Trophoblast cell (in vitro differentiated cells and primary cell): Measurements from ENCODE around the gene PPID.
"Not testable (repeated sequence)": the region's sequence is repeated elsewhere in the genome, so short reads cannot be mapped to it uniquely, and the experiment has no call there.

Source experiments
- DNase-seq, 2 donors: peaks; one replicate each; pipeline ENCODE4 v3.0.0-alpha.2; 2016
- H2AFZ ChIP-seq: 2 replicates; pipeline ENCODE4 v1.6.1; 2013; ENCODE audit warnings: low read length, moderate library complexity, mild to moderate bottlenecking; ENCODE audit not compliant: insufficient read depth, poor library complexity
- H2AK5ac ChIP-seq: 2 replicates; pipeline ENCODE4 v1.6.1; 2013; ENCODE audit warnings: mild to moderate bottlenecking, low read length
- H2BK120ac ChIP-seq: 2 replicates; pipeline ENCODE4 v1.6.1; 2013; ENCODE audit warnings: low read length, mild to moderate bottlenecking, moderate library complexity; ENCODE audit not compliant: insufficient read depth, poor library complexity
- H2BK12ac ChIP-seq: 2 replicates; pipeline ENCODE4 v1.6.1; 2013; ENCODE audit warnings: mild to moderate bottlenecking, low read length, moderate library complexity
- H2BK5ac ChIP-seq: 2 replicates; pipeline ENCODE4 v1.6.1; 2013; ENCODE audit warnings: low read length, low read depth, moderate library complexity, mild to moderate bottlenecking; ENCODE audit not compliant: poor library complexity
- H3K14ac ChIP-seq: 2 replicates; pipeline ENCODE4 v1.6.1; 2013; ENCODE audit warnings: mild to moderate bottlenecking, low read length
- H3K18ac ChIP-seq: 2 replicates; pipeline ENCODE4 v1.6.1; 2013; ENCODE audit warnings: mild to moderate bottlenecking, low read length
- H3K23ac ChIP-seq: 2 replicates; pipeline ENCODE4 v1.6.1; 2013; ENCODE audit warnings: low read length
- H3K27ac ChIP-seq: 2 replicates; pipeline ENCODE4 v1.5.1; 2013; ENCODE audit warnings: low read depth, mild to moderate bottlenecking, inconsistent platforms, low read length, moderate library complexity
- H3K27me3 ChIP-seq: 2 replicates; pipeline ENCODE4 v1.6.1; 2013; ENCODE audit warnings: inconsistent platforms, mild to moderate bottlenecking, low read length, moderate library complexity; ENCODE audit not compliant: insufficient read depth
- H3K36me3 ChIP-seq, 2 experiments: 1 replicate in 1 of 2; 2 replicates in 1 of 2; pipeline ENCODE4 v1.6.1; 2013; ENCODE audit warnings: low read length in 2 of 2, mild to moderate bottlenecking in 2 of 2, moderate library complexity in 1 of 2; ENCODE audit not compliant: insufficient read depth in 2 of 2, control insufficient read depth in 1 of 2
- H3K4ac ChIP-seq: 2 replicates; pipeline ENCODE4 v1.6.1; 2013; ENCODE audit warnings: low read depth, mild to moderate bottlenecking, low read length, moderate library complexity
- H3K4me1 ChIP-seq, 2 experiments: 1 replicate in 1 of 2; 2 replicates in 1 of 2; pipeline ENCODE4 v1.6.1; 2013; ENCODE audit warnings: low read length in 2 of 2, mild to moderate bottlenecking in 2 of 2, moderate library complexity in 1 of 2; ENCODE audit not compliant: insufficient read depth in 2 of 2, control insufficient read depth in 1 of 2
- H3K4me2 ChIP-seq: 2 replicates; pipeline ENCODE4 v1.6.1; 2013; ENCODE audit warnings: inconsistent platforms, mild to moderate bottlenecking, low read length, moderate library complexity
- H3K4me3 ChIP-seq: 2 replicates; pipeline ENCODE4 v1.5.1; 2013; ENCODE audit warnings: mild to moderate bottlenecking, low read depth, low read length, inconsistent platforms
- H3K79me1 ChIP-seq: one replicate; pipeline ENCODE4 v1.6.1; 2013; ENCODE audit warnings: low read length
- H3K79me2 ChIP-seq: 2 replicates; pipeline ENCODE4 v1.6.1; 2013; ENCODE audit warnings: low read length, mild to moderate bottlenecking; ENCODE audit not compliant: control insufficient read depth, insufficient read depth, poor library complexity
- H3K9ac ChIP-seq: 2 replicates; pipeline ENCODE4 v1.6.1; 2013; ENCODE audit warnings: mild to moderate bottlenecking, low read length
- H3K9me3 ChIP-seq: 2 replicates; pipeline ENCODE4 v1.6.1; 2013; ENCODE audit warnings: low read depth, mild to moderate bottlenecking, control low read depth, inconsistent platforms, low read length; ENCODE audit not compliant: insufficient read depth
- H4K12ac ChIP-seq: 2 replicates; pipeline ENCODE4 v1.6.1; 2013; ENCODE audit warnings: low read depth, mild to moderate bottlenecking, low read length, moderate library complexity
- H4K8ac ChIP-seq: 2 replicates; pipeline ENCODE4 v1.6.1; 2013; ENCODE audit warnings: low read depth, mild to moderate bottlenecking, low read length, moderate library complexity
- H4K91ac ChIP-seq: one replicate; pipeline ENCODE4 v1.6.1; 2013; ENCODE audit warnings: low read depth, mild to moderate bottlenecking, low read length, moderate library complexity
- WGBS: extraction: QIAGEN DNeasy Blood & Tissue Kit; methylation state at CpG from one replicate; pipeline ENCODE4 v1.1.7; 2013; ENCODE audit warnings: missing lambda C conversion rate; ENCODE audit not compliant: insufficient read length, insufficient coverage; ENCODE audit errors: extremely low coverage; 5-methylcytosine and 5-hydroxymethylcytosine counted together

PPID gene

DNA sequence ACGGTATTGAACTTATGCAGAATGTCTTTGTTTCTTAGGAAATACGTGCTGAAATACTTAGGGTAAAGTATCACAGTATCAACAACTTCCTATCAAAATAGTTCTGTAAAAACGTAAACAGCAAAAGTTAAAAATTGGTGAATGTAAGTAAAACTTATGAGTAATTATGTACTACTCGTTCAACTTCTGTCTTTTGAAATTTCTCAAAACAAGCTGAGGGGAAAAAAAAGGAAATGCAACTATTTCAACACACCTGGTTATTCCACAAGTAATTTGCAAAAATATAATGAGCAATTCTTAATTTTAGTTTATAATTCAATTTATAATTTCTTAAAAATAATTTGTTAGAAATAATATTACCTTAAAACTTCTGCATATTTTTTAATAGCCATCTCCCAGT lies 8.3 kb downstream of the PPID start:
- no peak overlapping the region for H3K4me3 ChIP-seq
- H3K23ac ChIP-seq = no peak overlapping the region
- no peaks in the 10 kb centered on the region for H3K27me3 ChIP-seq
- no peak overlapping the region for H3K9ac ChIP-seq
- WGBS = no CpG with 5 or more reads among the region's 4 CpGs
- no peak overlapping the region for H4K12ac ChIP-seq
- no peak overlapping the region for H2BK5ac ChIP-seq
- H3K79me2 ChIP-seq = no peaks in the 10 kb centered on the region
- H3K14ac ChIP-seq = no peak overlapping the region
- no peak overlapping the region for H3K4ac ChIP-seq
- no peak for DNase-seq
- H3K36me3 ChIP-seq = peaks cover 19 to 33% of the 10 kb centered on the region in 2 experiments
- H2AFZ ChIP-seq = no peak overlapping the region
- H4K8ac ChIP-seq = no peak overlapping the region
- H2AK5ac ChIP-seq = no peak overlapping the region
- no peaks in the 10 kb centered on the region for H3K9me3 ChIP-seq
- H3K4me1 ChIP-seq = no peaks in the 10 kb centered on the region
- H2BK120ac ChIP-seq = no peak overlapping the region
- no peaks in the 10 kb centered on the region for H3K79me1 ChIP-seq
- H2BK12ac ChIP-seq = no peak overlapping the region
- H3K27ac ChIP-seq = no peak overlapping the region
- H3K4me2 ChIP-seq = no peak overlapping the region
- H3K18ac ChIP-seq = no peak overlapping the region
- H4K91ac ChIP-seq = no peak overlapping the region

DNA sequence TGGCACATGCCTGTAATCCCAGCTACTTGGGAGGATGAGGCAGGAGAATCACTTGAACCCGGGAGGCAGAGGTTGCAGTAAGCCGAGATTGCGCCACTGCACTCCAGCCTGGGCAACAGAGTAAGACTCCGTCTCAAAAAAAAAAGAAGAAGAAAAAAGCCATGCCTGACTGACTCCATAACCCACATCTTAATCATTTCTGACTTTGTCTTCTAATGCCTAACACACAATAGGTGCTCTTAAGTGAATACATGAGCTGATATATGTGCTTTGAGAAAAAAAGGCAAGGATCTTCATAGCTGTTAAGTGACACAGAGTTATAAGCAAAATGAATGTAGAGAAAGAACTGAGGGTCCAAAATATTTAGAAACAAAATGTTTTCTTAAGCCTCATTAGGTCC lies 10.6 kb downstream of the PPID start:
- DNase-seq, H2BK12ac ChIP-seq, H3K4ac ChIP-seq, H3K14ac ChIP-seq, H2AFZ ChIP-seq, H4K12ac ChIP-seq, H3K79me1 ChIP-seq, H3K27me3 ChIP-seq, H2BK120ac ChIP-seq, H3K27ac ChIP-seq, H3K23ac ChIP-seq, H2BK5ac ChIP-seq, H3K18ac ChIP-seq, H3K4me2 ChIP-seq, H4K8ac ChIP-seq, H3K9me3 ChIP-seq, H4K91ac ChIP-seq, H3K4me1 ChIP-seq, H3K79me2 ChIP-seq, H3K9ac ChIP-seq, H3K4me3 ChIP-seq, H2AK5ac ChIP-seq: not testable (repeated sequence)
- H3K36me3 ChIP-seq = peaks cover 19 to 29% of the 10 kb centered on the region in 2 experiments
- whole genome bisulfite sequencing = no CpG with 5 or more reads among the region's 4 CpGs

DNA sequence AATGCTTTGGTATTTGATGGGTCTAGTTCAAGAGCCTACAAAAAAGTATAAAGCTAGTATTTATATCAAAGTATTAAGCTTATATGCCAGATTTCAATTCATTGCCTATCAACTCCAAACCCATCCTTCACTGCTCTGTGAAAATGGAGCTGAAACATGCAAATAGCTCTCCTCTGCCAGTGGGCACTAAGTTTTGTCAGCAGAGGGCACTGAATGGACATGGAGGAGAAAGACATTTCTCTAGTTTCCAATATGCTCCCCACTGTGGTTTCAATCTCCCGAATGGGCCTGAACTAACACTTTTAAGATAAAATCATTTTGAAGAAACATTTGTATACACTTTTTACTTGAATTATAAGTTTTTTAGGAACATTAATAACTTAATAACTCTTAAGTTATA lies 12.4 kb downstream of the PPID start:
- H4K12ac ChIP-seq = no peak overlapping the region
- H3K4me2 ChIP-seq = no peak overlapping the region
- no peak overlapping the region for H3K4me3 ChIP-seq
- peaks cover 14 to 27% of the 10 kb centered on the region in 2 experiments for H3K36me3 ChIP-seq
- H2AK5ac ChIP-seq = no peak overlapping the region
- no peaks in the 10 kb centered on the region for H3K27me3 ChIP-seq
- H2BK5ac ChIP-seq = no peak overlapping the region
- no peak overlapping the region for H4K91ac ChIP-seq
- WGBS = no CpG with 5 or more reads among the region's 1 CpG
- H3K4me1 ChIP-seq = no peaks in the 10 kb centered on the region
- H3K14ac ChIP-seq = no peak overlapping the region
- no peaks in the 10 kb centered on the region for H3K79me1 ChIP-seq
- H3K9me3 ChIP-seq = no peaks in the 10 kb centered on the region
- H2AFZ ChIP-seq = no peak overlapping the region
- H3K9ac ChIP-seq = no peak overlapping the region
- H2BK120ac ChIP-seq = no peak overlapping the region
- no peak overlapping the region for H3K18ac ChIP-seq
- no peak overlapping the region for H3K23ac ChIP-seq
- H3K27ac ChIP-seq = no peak overlapping the region
- DNase-seq = no peak
- no peaks in the 10 kb centered on the region for H3K79me2 ChIP-seq
- no peak overlapping the region for H4K8ac ChIP-seq
- H2BK12ac ChIP-seq = no peak overlapping the region
- H3K4ac ChIP-seq = no peak overlapping the region

- Histone ChIP-seq H2AK5ac (no peak overlapping the region), H3K23ac (no peak overlapping the region), H3K14ac (no peak overlapping the region), H3K4me3 (no peak overlapping the region), H3K4me2 (no peak overlapping the region), H3K4ac (no peak overlapping the region), H3K27ac (no peak overlapping the region), H3K9ac (no peak overlapping the region), H3K27me3 (no peaks in the 10 kb centered on the region), H2BK5ac (no peak overlapping the region), H3K9me3 (no peaks in the 10 kb centered on the region), H2BK12ac (no peak overlapping the region), H3K4me1 (no peaks in the 10 kb centered on the region), H3K18ac (no peak overlapping the region), H2BK120ac (no peak overlapping the region), H2AFZ (no peak overlapping the region), H4K91ac (no peak overlapping the region), H4K8ac (no peak overlapping the region), H3K79me1 (no peaks in the 10 kb centered on the region), H4K12ac (no peak overlapping the region), H3K79me2 (no peaks in the 10 kb centered on the region), H3K36me3 (peaks cover 3 to 11% of the 10 kb centered on the region in 2 experiments)
- no peak for DNase-seq
- WGBS = no CpG with 5 or more reads among the region's 4 CpGs
Measured at GRCh38 chr4:158704274-158704673, 18.9 kb downstream of the PPID start.
